ENCODE results near the gene KDM3B.

DNA sequence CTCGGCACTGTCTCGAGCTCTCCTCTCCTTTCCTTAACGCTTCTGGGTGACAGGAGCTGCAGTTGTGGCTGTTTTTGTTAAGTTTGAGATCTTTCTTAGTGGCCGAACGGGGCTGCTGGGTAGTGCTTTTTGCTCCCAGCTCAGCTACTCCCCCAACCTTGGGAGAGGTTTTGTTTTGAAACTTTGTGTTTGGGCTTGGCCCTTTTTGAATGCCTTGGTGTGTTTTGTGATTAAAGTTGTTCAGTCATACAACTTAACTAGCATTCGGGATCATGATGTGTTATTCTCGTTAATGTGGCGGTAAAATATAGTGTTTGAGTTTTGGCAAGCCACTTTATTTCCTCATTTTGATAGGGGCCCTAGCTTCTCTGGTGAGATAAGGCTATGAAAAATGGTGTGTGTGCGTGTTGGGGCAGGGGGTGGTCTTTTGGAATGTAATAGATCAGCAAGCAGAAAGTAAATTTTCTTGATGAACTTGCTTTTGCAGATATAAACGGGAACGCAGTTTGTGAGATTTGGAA, 1.1 kb downstream of the KDM3B start:
- TF ChIP-seq, protein P1, sequence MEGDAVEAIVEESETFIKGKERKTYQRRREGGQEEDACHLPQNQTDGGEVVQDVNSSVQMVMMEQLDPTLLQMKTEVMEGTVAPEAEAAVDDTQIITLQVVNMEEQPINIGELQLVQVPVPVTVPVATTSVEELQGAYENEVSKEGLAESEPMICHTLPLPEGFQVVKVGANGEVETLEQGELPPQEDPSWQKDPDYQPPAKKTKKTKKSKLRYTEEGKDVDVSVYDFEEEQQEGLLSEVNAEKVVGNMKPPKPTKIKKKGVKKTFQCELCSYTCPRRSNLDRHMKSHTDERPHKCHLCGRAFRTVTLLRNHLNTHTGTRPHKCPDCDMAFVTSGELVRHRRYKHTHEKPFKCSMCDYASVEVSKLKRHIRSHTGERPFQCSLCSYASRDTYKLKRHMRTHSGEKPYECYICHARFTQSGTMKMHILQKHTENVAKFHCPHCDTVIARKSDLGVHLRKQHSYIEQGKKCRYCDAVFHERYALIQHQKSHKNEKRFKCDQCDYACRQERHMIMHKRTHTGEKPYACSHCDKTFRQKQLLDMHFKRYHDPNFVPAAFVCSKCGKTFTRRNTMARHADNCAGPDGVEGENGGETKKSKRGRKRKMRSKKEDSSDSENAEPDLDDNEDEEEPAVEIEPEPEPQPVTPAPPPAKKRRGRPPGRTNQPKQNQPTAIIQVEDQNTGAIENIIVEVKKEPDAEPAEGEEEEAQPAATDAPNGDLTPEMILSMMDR (IDR thresholded peaks at IDR 0.05) = no peak
- TF ChIP-seq POLR2A (IDR thresholded peaks at IDR 0.05) = peak in 1 of 2 donors; percentile 3
